ENCODE data around the gene GCSAML. TPM values are rescaled to one million over a fixed set of nuclear protein-coding genes. Genes with fewer than 3 reads are reported as not detected.

The GCSAML gene
- total RNA-seq, 3 donors from 2014 or later, result 0.05 to 2.4 (median 0.37) TPM

Other genes with a start within 250 kb of the GCSAML start
- gene ZNF496, start 217.3 kb upstream of the GCSAML start, total RNA-seq, result 10 to 100 TPM; 12.9 to 19.8 (median 17.6) TPM
- gene NLRP3, start 133.0 kb upstream of the GCSAML start, total RNA-seq, result 1 to 10 TPM; 4.1 to 5.4 (median 4.2) TPM
- not detected for gene OR2B11, start 91.0 kb upstream of the GCSAML start, total RNA-seq
- gene OR2C3, start 12.7 kb upstream of the GCSAML start, total RNA-seq, result not detected
- gene OR2G2, start 39.2 kb downstream of the GCSAML start, total RNA-seq, result not detected
- not detected for gene OR2G3, start 56.5 kb downstream of the GCSAML start, total RNA-seq
- gene OR13G1, start 130.6 kb downstream of the GCSAML start, total RNA-seq, result not detected
- gene OR6F1, start 167.5 kb downstream of the GCSAML start, total RNA-seq, result not detected
- not detected for gene OR14K1, start 189.5 kb downstream of the GCSAML start, total RNA-seq
- gene OR14A2, start 199.0 kb downstream of the GCSAML start, total RNA-seq, result not detected
- not detected for gene OR1C1, start 211.4 kb downstream of the GCSAML start, total RNA-seq

All from activated T-cell treated with anti-CD3 and anti-CD28 coated beads, Interleukin-2, amount 50 U/mL, for 4 hours (primary cell).